COLO668 (cell line): ENCODE measurements around the gene LAMB3.

Experiments
- DNase-seq: peaks from one replicate; lab custom pipeline; 2025; ENCODE audit not compliant: unreplicated experiment; lab: John Stamatoyannopoulos, UW

The LAMB3 gene

GRCh38 chr1:209634005-209634737 lies 18.1 kb downstream of the LAMB3 start:
- no peak for DNase-seq

DNA sequence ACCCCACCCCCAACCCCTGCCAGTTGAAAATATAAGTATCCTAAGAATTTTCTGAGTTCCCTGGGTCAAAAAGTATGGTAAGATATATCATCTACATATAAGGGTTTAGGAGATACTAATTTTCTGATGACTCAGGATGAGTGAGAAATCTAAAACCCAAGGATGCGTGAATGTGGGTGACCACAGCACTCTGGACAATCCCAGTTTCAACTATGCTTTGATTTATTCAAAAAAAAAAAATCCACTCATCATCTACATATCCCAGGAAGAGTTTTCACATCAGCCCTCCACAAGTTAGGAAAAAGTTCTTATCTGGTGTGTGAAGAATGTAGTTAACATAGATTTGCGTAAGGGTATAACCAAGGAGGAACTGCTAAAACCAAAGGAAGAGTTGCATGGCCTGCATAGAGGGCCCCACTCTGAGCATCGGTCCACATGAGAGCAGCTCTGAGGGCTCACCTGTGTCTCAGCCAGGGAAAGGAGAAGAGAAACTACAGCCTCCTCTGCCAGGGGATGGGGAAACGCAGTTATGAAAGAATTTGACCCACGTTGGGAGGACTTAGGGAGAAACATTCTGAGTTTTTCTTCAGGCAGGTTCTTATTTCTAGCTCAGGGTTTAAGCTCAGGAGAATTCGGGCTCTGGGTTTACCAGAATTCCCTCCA lies 18.8 kb downstream of the LAMB3 start:
- DNase-seq = no peak

DNA sequence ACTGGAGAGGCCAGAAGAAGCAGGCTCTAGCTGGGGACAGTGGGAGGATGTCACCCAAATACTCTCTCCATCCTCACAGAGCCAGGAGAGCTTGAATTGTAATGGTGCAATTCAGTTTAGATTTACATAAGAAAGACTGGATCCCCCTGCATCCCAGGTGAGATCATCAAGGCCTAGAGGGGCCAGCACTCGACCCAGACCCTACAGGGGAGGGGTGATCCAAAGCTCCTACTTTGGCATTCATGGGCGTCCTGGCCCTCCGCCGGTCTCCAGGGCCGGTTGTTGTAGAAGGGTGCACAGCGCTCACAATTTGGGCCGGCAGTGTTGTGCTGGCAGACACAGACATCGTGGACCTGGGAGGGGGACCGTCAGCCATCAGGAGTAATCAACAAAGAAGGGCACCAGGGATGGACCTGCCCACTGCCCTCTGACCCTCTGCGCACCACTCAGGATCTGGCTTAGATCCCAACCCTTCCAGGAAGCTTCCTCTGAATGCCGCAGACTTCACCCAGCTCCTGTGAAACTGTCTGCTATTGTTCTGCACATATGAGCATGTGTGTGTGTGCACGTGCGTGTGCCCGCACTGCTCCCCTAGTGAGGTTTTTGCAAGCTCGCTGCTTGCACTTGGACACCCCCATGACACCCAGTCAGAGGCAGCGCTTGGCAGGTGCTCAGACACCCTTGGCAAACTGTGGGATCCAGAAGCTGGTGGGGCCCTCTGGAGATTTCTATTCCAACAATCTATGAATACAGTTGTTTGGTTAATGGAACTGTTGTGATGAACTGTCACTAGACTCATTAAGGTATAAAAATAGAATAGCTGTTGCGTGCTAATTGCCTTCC lies 21.6 kb downstream of the LAMB3 start:
- no peak for DNase-seq

GRCh38 chr1:209629621-209630382 lies 22.4 kb downstream of the LAMB3 start:
- DNase-seq = no peak

DNA sequence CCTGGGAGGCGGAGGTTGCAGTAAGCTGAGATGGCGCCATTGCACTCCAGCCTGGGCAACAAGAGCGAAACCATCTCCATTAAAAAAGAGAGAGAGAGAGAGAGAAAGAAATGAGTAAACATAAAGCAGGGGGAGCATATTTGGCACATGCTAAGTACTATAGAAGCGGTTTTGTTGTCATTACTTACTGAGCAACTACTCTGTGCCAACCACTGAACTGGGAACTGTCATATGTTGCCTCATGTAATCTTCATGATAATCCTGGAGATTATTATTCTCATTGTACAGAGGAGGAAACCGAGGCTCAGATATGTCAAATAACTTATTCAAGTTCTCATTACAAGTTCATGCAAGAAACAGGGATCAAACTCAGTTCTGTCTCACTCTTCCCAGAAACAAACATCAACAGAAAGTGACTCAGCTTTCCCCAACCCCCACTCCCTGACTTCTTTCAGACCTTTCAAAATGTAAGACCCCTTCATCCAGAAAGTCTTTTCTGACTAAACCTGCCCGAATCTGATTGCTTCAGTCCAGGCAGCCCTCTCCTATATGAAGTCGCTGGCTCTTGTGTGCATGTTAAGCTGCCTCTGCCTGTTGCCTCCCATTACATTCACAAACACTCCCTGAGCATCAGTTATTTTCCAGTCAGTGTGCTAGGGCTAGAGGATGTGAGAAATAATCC lies 23.5 kb downstream of the LAMB3 start:
- DNase-seq = no peak

- DNase-seq = peak; percentile 65
These were observed 24.5 kb downstream of the LAMB3 start for GRCh38 chr1:209627732-209628196.

DNA sequence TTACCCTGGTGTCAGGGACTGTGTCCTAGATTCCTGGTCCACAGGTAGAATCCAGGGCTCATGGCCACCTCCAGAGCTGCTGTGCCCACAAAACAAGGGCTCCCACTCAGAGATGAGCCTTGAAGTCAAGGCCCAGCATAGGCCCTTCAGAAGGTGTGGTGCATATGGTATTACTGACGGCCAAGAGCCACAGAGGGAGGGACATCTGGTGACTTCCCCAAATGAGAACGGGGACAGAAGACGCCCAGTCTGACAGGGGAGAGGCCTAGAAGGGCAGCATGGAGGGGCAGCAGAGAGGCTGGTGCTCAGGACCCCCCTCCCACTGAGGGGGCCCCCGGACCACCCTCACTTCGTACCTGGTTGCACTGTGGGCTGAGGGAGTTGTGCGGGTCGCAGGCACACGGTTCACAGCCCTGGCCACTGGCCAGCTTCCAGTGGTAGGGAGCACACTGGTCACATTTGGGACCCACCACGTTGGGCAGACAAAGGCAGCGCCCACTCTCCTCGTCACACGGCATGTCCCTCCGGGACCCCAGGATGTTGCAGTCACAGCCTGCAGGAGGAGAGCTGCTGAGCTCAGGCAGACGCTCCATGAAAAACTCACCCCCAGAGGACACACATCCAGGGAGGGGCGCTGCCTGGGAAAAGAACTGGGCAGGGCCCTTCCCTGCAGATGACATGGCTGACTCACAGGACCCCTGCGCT lies 25.0 kb downstream of the LAMB3 start:
- no peak for DNase-seq

DNA sequence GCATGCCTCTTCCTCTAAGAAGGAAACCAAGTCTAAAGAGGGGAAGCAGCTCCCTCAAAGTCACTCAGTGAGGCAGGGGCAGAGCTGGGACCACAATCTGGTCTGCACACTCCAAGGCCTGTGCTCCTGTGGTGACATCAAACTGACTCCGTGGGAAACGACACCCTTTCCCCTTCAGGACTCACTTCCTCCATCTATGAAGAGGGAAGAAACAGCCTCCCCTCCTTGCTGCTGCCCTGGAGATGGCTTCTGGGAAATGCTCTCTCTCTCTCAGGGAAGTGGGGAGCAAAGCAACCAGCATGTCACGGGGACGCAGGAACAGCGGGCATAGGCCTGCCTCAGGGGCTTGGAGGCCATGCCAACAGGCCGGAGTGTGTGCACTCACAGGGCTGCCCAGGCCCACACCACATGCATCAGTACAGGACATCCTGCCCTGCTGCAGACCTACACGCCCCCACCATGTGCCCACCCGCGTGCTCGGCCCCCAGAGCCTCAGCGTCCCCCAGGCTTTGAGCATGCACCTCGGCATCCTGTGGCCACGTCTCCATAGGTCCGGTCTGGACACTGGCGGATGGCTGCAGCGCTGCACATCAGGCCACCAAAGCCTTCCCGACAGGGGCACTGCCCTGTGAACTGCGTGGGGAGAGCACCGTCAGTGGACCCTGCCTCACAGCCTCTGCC lies 25.7 kb downstream of the LAMB3 start:
- DNase-seq = no peak

DNA sequence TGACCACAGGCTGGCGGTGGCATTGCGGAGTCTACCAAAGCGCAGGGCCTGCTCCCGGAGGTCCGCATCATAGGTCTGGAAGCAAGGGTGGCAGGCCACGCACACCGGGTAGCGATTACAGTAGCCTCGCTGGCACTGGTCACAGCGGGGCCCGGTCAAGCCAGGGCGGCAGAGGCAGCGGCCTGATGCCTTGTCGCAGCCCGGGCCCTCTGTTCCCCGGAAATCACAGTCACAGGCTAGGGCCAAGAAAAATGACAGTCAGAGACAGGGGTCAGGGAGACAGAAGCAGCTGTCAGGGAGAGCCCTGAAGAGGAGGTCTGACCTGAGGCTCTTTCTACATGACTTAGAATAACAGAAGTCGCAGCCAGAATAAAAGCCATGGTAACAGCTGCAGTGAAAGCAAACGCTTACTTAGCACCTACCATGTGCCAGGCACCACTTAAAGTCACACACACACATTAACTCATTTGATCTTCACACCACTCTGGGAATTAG lies 26.4 kb downstream of the LAMB3 start:
- DNase-seq = no peak

DNA sequence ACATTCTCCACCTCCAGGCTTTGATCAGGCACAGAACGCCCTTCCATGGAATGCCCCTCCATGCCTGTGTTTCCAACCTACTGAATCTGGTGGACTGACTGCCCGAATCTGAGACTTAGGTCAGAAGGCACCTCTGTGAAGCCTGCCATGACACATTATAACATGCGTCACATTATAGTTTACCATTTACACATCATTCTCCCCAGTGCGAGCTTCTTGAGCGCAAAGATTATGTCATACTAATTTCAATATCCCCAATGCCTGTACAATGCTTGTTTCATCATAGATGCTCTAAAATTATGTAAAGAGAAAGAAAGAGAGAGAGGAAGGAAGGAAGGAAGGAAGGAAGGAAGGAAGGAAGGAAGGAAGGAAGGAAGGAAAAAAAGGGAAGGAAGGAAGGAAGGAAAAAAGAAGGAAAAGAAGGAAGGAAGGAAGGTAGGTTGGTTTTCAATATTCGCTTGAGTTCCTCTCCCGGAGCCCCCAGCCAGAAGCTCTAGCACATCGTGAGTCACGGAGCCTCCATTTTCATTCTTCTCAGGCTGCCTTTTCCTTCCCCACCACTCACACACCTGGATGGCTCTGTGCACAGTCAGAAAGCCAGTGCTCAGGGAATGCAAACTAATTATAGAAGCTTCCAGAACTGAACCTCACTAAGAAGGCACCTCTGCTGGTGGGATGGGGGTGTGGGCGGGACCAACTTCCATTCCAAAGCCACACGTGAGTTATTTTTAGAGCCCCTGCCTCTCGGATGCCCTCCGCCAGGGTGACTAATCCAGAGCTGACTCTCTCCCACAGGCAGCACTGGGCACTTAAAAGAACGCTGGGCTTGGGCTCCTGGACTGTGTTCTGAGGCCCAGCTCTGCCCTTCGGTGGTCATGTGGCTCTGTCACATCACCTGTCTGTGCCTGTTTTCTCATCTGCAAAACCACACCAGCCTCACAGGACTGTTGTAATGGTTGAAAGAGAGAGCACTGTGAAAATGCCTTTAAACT lies 27.4 kb downstream of the LAMB3 start:
- no peak for DNase-seq

DNA sequence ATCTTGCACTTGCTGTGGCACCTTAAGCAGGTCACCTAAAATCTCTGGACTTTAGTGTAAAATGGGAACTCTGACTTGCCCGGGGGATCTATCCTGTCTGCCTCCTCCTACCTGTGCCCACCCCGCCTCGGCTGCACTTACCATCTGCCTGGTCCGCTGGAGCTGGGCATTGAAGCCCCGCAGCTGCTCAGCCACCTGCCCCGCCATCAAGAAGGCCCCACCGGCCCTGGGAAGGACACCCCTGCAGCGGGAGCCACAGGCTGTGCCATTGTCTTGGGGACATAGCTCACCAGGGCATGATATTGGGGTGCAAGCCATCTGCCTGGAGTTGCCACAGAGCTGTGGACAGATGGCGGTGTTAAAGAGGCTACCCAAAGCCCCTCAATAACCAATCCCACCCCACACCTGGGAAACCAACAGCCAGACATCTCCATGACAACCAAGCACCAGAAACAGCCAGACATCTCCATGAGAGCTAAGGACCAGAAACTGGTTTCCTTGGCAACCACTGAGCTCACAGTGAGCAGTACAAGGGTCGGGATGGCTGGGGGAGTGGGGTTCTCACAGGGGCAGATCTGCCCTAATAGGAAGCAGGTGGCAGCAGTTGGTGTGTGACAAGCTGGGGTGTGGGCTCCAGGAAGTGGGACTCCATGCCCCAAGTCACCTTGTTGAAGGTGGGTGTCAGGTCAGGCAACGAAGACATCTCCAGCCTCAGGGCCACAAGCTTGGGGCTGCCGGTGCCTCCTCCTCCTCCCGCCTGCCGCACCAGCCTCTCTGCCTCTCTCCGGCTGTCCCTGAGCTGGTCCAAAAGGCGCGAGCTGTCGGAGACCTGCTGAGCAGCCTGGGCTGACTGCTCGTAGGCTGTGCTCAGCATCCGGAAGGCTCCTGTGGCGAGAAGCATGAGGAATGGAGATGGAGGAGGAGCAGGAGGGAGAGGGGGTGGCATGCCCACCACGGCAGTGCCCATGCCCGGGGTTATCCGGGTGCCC lies 29.1 kb downstream of the LAMB3 start:
- no peak for DNase-seq

- no peak for DNase-seq
These were observed 30.2 kb downstream of the LAMB3 start for GRCh38 chr1:209621741-209622655.

DNA sequence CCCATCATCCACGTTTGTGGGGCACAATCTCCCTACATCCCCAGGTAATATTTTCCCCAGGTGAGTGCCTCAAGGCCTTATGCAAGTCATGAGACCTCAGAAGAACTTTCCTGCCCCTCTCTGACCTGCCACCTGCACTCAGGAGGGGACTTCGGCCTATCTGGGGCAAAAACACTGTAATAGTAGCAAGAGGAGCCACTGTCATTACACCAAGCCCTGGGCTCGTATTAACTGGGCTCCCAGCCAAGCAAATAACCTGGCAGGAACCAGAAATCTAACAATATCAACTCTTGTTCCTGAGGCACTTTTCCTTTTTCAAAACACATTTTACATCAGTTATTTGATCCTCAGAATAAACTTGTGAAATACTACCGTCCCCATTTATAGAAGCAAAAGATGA lies 30.9 kb downstream of the LAMB3 start:
- no peak for DNase-seq

DNA sequence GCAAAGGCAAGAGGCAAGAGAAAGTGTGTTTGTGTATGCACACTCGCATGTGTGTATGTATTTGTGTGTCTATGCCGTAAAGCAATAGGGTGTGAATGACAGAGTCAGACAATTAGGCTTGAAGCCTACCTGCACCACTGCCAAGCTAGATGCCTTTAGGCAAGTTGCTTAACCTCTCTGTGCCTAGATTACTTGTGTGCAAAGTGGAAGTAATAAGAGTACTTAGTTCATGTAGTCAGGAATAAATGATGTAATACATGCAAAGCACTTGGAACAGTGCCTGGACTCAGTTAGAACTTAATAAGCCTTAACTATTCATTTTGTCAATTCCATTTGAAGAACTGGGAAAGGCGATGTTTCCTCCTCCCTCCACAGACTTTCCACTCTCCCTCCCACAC lies 31.7 kb downstream of the LAMB3 start:
- DNase-seq = no peak

DNA sequence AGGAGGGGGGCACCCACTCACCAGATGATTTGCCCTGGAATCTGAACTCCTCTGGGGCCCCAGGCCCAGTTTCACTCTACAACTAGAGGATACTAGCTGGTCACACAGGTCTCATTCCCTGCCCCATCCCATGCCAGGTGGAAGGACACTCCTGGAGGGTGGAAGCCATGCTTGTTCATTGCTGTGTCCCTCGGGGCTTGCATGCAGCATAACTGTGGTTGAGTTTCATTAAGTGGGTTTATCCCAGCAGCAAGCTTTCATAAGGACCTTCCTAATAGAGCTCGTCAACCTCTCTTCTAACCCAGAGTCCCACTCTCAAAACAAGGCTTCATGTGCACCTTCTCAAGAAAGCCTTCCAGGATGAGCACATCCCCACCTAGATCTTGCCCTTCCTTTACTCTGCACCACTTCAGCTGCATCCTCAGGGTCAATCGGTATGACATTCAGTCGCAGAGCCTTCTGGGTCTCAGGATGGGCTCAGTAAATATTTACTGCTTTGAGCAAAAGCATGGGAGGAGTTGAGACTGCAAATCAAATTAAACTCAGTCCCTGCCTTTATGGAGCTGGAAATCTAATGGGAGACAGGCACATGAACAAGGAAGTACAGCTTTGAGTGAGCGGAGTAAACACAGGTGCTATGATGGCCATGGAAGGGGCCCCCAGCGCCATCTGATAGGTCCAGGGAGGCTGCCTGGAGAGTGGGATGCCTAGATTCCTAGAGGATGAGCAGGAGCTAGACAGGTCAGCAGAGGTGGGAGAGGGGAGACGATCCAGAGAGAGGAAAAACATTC lies 32.3 kb downstream of the LAMB3 start:
- no peak for DNase-seq
